Anterior cingulate cortex (tissue), 58 donors: Measurements from ENCODE around the gene TMEM208.

ENCODE experiments used
- DNase-seq, 58 donors: peaks; one replicate each; lab custom pipeline; 2025; lab: John Stamatoyannopoulos, UW

The TMEM208 gene

GRCh38 chr16:67207249-67208091, 19.5 kb upstream of the TMEM208 start:
- no peak for DNase-seq

DNA sequence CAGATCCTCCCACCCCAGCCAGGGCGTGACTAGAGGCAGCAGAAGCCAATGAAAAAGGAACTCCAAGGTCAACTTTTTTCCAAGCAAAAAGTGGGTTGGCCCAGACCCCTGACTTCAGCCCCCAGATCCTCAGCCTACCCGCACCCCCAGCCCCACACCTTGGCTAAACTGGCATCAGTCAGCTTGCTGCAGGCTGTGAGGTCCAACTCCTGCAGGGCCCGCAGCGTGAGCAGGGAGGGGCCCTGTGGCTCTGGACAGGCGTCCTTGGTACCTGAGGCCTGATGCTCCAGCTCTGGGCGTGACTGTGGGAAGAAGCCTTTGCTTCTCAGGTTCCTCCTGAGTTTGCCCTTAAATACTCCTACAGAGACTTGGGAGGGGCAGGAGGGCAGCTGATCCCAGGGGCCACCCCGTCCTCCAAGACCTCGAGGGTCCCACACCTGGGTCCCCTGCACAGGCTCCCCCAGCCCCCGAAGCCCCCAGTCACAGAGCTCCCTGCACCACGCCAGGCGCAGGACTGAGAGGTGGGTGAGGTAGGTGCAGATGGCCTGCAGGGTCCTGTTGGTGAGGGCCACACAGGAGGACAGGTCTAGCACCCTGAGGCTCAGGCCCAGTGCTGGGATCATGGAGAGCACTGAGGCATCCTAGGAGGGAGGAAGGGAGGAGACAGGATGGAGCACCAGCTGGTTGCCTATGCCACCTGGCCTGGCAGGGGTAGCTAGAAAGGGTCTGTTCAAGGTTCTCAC, 18.6 kb upstream of the TMEM208 start:
- DNase-seq, result no peak

DNA sequence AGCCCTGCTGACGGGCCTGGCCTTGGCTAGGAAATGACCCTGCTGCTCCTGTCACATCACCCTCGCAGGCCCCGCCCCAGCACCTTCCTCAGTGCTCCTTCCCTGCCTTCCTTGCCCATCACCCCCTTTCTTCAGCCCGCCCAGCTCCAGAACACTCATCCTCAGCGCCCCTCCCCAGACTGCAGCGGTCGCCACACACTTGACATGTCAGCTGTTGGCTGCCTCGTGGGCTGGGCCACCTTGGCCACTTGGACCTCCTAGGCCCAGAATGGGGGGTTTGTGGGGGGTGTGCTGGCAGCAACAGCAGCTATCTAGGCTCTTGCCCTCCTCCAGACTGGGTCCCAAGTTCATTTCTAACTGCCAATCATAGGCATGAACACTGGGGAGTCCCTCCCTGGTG, 17.4 kb upstream of the TMEM208 start:
- DNase-seq, result no peak

- no peak for DNase-seq
Observed at GRCh38 chr16:67210069-67210937, 16.6 kb upstream of the TMEM208 start.

GRCh38 chr16:67211674-67212073, 15.3 kb upstream of the TMEM208 start:
- no peak for DNase-seq

- no peak for DNase-seq
Observed at GRCh38 chr16:67212766-67213165, 14.2 kb upstream of the TMEM208 start.

DNA sequence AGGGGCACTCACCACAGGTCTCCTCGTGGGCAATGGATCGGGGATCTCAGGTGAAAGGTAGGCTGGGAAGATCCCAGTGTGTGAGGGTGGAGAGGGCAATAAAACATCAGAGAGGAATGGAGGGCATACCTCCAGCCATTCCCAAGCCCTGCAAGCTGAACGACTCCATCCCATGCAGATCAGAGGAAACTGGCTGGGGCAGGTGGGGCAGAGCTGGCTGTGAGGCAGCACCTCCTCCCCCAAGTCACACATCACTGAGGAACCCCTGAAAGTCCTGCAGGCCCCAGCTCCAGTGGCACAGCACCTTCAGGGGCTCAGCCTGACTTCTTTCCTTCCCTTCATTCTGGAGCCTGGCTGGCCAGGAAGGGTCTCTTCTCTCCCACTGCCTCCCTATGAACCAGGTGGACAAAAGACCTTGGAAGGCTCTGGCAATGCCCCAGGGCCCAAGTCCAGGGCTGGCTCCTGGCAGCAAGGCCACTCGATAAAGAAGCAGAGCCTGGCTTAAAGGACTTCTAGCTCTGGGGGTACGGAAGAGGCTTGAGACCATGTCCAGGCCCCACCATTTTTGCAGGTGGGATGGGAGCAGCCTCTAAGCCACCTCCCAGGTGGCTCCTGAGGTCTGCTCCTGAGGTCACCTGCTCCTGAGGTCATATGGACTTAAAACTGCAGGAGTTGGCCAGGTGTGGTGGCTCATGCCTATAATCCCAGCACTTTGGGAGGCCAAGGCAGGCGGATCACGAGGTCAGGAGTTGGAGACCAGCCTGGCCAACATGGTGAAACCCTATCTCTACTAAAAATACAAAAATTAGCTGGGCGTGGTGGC, 13.5 kb upstream of the TMEM208 start:
- DNase-seq, result no peak

- no peak for DNase-seq
Observed at GRCh38 chr16:67215706-67216105, 11.2 kb upstream of the TMEM208 start.

DNA sequence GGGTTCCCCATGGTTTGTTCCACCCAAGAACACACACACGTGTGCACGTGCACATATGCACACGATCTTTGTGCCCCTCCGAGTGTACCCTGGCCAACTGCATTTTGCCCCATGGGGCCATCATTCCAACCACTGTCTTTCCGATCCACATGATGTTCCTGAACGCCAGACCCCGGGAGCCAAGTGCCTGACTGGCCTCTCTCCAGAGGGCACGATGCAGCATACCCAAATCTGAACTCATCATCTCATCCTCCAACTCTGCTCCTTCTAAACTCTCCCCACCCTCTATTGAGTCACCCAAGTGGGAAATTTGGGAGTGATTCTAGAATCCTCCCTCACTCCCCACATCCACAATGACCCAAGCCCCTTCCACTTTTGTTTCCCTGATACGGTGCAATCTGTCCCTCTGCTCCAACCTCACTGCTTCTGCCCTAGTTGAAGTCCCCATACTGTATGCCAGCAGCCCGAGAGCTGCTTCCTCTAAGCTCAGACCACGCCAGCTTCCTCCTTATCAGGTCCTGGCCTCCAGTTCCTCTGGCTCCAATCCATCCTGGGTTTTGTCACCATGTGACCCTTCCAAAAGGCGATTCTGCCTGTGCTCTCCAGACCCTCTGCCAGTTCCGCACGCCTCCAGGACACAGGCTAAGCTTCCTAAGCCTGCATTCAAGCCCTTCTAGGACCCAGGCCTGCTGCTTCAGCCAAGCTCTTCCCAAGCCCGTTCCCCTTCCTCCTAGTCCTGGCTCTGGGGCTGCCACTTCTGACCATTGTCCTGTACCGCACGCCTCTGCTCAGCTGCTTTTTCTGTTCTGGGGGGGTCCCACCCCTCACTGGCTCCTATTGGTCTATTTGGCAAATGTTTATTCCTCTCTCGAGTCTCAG, 10.1 kb upstream of the TMEM208 start:
- DNase-seq, result peak in 2 of 58 donors; percentile 5 to 22

DNA sequence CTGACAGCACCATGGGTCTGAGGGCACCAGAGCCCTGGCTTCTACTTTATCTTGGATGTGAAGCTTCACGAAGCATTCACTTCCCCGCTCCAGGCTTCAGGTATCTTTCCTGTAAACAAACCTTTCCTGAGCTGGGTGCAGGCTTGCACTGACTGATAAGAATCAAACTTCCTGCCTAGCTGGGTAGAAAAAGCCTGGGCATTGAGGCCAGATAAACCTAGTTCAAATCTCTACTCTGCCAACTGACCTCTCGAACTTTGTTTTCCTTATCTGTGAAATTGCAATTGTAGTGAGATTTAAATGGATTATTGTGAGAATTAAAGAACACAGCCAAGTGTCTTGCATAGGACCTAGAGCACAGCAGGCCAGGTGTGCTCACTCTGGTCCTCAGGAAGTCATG, 2.9 kb upstream of the TMEM208 start:
- DNase-seq, result no peak

DNA sequence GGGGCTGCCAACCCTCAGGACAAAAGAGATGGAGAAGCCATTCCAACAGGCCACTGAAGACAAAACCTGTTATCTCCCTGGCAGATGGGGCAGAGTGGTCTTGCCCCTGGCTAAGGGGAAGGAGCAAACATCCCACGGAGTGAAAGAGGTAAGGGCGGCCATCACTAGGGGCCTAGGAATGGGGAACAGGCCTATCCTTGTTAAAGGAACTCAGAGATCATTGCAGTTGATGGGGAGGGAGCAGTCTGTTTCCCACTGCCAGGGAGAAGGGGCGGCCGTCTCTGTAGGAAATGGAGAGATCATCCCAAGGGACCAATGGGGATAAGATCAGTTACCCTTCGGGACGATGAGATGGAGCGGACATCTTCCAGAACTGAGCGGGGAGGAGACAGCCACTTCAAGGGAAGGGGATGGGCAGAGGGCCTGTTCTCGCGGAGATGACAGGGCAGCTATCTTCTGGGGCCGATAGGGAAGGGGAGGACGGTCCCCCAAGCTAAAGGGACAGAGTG, 581 bp upstream of the TMEM208 start:
- no peak for DNase-seq

DNA sequence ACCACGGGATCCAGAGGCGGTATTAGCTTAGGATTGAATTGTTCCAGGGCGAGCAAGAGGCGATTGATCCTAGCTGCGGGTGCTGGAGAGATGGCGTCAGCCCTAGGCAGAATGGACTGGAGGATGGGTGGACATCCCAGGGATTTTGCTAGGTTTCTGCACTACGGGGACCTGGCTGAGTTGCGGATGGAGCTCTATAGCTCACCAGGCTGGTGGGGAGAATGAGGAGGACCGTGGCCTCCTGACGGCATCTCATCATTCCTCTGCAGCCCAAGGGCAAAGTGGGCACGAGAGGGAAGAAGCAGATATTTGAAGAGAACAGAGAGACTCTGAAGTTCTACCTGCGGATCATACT, 614 bp downstream of the TMEM208 start:
- no peak for DNase-seq

- DNase-seq, result no peak
Observed at GRCh38 chr16:67228034-67228785, 1.3 kb downstream of the TMEM208 start.

DNA sequence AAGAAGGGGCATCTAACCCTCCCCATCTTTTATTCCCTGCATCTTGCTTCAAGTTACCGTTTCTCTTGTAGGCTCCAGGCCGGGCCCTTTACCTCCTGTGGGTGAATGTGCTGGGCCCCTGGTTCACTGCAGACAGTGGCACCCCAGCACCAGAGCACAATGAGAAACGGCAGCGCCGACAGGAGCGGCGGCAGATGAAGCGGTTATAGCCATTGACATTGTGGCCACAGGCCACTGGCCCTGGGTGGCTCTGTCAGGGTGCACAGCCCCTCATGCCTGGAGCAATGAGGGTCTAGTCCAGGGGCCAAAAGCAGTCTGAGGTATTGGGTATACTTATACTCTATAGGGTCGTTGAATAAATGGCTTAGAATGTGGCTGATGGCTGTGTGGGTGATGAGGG, 2.0 kb downstream of the TMEM208 start:
- DNase-seq, result no peak

- DNase-seq, result no peak
Observed at GRCh38 chr16:67229906-67230808, 3.2 kb downstream of the TMEM208 start.

GRCh38 chr16:67230809-67231660, 4.1 kb downstream of the TMEM208 start:
- no peak for DNase-seq
